ENCODE results near the gene L3MBTL3. TPM values are rescaled to one million over a fixed set of nuclear protein-coding genes. Genes with fewer than 3 reads are reported as not detected.

The L3MBTL3 gene
- polyA plus RNA-seq, 1 of the 3 experiments (the other 2 are of a cell fraction): 12.6 TPM

GRCh38 chr6:130188207-130188899 lies 170.0 kb downstream of the L3MBTL3 start:
- TF ChIP-seq SMC3 (IDR thresholded peaks at IDR 0.05; ENCODE audit: low read depth, low read length) (no peak), RAD21 (IDR thresholded peaks at IDR 0.05; ENCODE audit: low read length) (no peak), CHD2 (IDR thresholded peaks at IDR 0.05; ENCODE audit: low read length, partially characterized antibody) (no peak), TCF12 (IDR thresholded peaks at IDR 0.05) (no peak), RCOR1 (IDR thresholded peaks at IDR 0.05; ENCODE audit: low read length) (no peak), ZBTB33 (IDR thresholded peaks at IDR 0.05; ENCODE audit: borderline replicate concordance, low read depth) (no peak), MAX (IDR thresholded peaks at IDR 0.05; ENCODE audit: low read depth) (no peak), TEAD4 (IDR thresholded peaks at IDR 0.05; ENCODE audit: borderline replicate concordance, insufficient read depth) (no peak), USF2 (IDR thresholded peaks at IDR 0.05; ENCODE audit: borderline replicate concordance, low read depth, low read length) (no peak), GABPA (IDR thresholded peaks at IDR 0.05; ENCODE audit: low read depth) (no peak)

GRCh38 chr6:130189531-130190397 lies 171.4 kb downstream of the L3MBTL3 start:
- H3K9me2 ChIP-seq: no peaks in the 10 kb centered on the region
- H3K36me3 ChIP-seq (replicated peaks in 1 of 2; ENCODE audit: control insufficient read depth in 1 of 2, insufficient read depth in 2 of 2, low read length in 1 of 2): no peaks in the 10 kb centered on the region
- ChIA-PET CTCF (interaction anchor here (0.9 kb wide), 1 partner anchor 97 kb away, joined by 3 read pairs; no protein-coding TSS in a partner anchor), POLR2A (no interaction called here)
- no peaks in the 10 kb centered on the region for H4K20me1 ChIP-seq (ENCODE audit: insufficient read depth)
- no peak overlapping the region for H3K9ac ChIP-seq
- no peaks in the 10 kb centered on the region for H3F3A ChIP-seq (replicated peaks; ENCODE audit: insufficient read depth)
- 0 out of 2 replicates have a peak overlapping the region, but pooled peaks have one; percentile 13 for H2AFZ ChIP-seq (ENCODE audit: low read depth)
- no peak overlapping the region for H3K4me2 ChIP-seq
- 78% methylated on average over 8 of the region's 8 CpGs for WGBS (ENCODE audit: low lambda C conversion rate)
- H3K9me3 ChIP-seq: no peaks in the 10 kb centered on the region
- no peak for DNase-seq
- H3K4me1 ChIP-seq (ENCODE audit: control insufficient read depth in 1 of 2, insufficient read depth in 2 of 2, low read depth in 1 of 2, low read length in 1 of 2): no peaks in the 10 kb centered on the region
- no peaks in the 10 kb centered on the region for H3K27me3 ChIP-seq (ENCODE audit: insufficient read depth)
- no peak overlapping the region for H3K4me3 ChIP-seq (ENCODE audit: low read depth in 2 of 2, low read length in 1 of 2)
- H3K27ac ChIP-seq (ENCODE audit: low read depth in 2 of 2, low read length in 1 of 2): no peak overlapping the region
- H3K79me2 ChIP-seq (ENCODE audit: insufficient read depth): no peaks in the 10 kb centered on the region
- no peak for TF ChIP-seq CHD2 (IDR thresholded peaks at IDR 0.05; ENCODE audit: low read length, partially characterized antibody)
- no peak for TF ChIP-seq MAX (IDR thresholded peaks at IDR 0.05; ENCODE audit: low read depth)
- TF ChIP-seq EP300 (IDR thresholded peaks at IDR 0.05; ENCODE audit: borderline replicate concordance in 1 of 2, low read depth in 1 of 2, low read length in 1 of 2): no peak
- TF ChIP-seq SIN3A (IDR thresholded peaks at IDR 0.05; ENCODE audit: borderline replicate concordance, low read depth, low read length): no peak
- TF ChIP-seq MXI1 (IDR thresholded peaks at IDR 0.05; ENCODE audit: low read depth, low read length): no peak
- no peak for TF ChIP-seq RCOR1 (IDR thresholded peaks at IDR 0.05; ENCODE audit: low read length)
- TF ChIP-seq TCF12 (IDR thresholded peaks at IDR 0.05): no peak
- no peak for TF ChIP-seq REST (IDR thresholded peaks at IDR 0.05; ENCODE audit: low read depth, low read length)
- TF ChIP-seq FOXJ3 (CRISPR knock-in tag; IDR thresholded peaks at IDR 0.05): no peak
- TF ChIP-seq TEAD4 (IDR thresholded peaks at IDR 0.05; ENCODE audit: borderline replicate concordance, insufficient read depth): no peak
- no peak for TF ChIP-seq EZH2phosphoT487 (IDR thresholded peaks at IDR 0.05; ENCODE audit: borderline replicate concordance, low read depth)

More at GRCh38 chr6:130188207-130188899, 170.0 kb downstream of the L3MBTL3 start:
- H3K9ac ChIP-seq: no peak overlapping the region
- H3K9me3 ChIP-seq: no peaks in the 10 kb centered on the region
- H3K36me3 ChIP-seq (replicated peaks in 1 of 2; ENCODE audit: control insufficient read depth in 1 of 2, insufficient read depth in 2 of 2, low read length in 1 of 2): no peaks in the 10 kb centered on the region
- H3K9me2 ChIP-seq: no peaks in the 10 kb centered on the region
- no peaks in the 10 kb centered on the region for H4K20me1 ChIP-seq (ENCODE audit: insufficient read depth)
- H3K79me2 ChIP-seq (ENCODE audit: insufficient read depth): no peaks in the 10 kb centered on the region
- H3F3A ChIP-seq (replicated peaks; ENCODE audit: insufficient read depth): no peaks in the 10 kb centered on the region
- ChIA-PET POLR2A (no interaction called here), CTCF (interaction anchor here (2.1 kb wide), 1 partner anchor 167 kb away, joined by 5 read pairs; no protein-coding TSS in a partner anchor)
- H3K4me2 ChIP-seq: no peak overlapping the region
- no peak overlapping the region for H3K27ac ChIP-seq (ENCODE audit: low read depth in 2 of 2, low read length in 1 of 2)
- no peak for DNase-seq
- no peaks in the 10 kb centered on the region for H3K27me3 ChIP-seq (ENCODE audit: insufficient read depth)
- H2AFZ ChIP-seq (ENCODE audit: low read depth): no peak overlapping the region
- no peak overlapping the region for H3K4me3 ChIP-seq (ENCODE audit: low read depth in 2 of 2, low read length in 1 of 2)
- no peaks in the 10 kb centered on the region for H3K4me1 ChIP-seq (ENCODE audit: control insufficient read depth in 1 of 2, insufficient read depth in 2 of 2, low read depth in 1 of 2, low read length in 1 of 2)
- 59% methylated on average over 6 of the region's 6 CpGs for WGBS (ENCODE audit: low lambda C conversion rate)

Data from SK-N-SH (cell line).